Measurements from ENCODE around the gene CADM4. TPM values are rescaled to one million over a fixed set of nuclear protein-coding genes. Genes with fewer than 3 reads are reported as not detected.

CADM4 gene
- total and polyA plus RNA-seq, 8 donors, result 5.9 to 11.3 (median 8.7) TPM

DNA sequence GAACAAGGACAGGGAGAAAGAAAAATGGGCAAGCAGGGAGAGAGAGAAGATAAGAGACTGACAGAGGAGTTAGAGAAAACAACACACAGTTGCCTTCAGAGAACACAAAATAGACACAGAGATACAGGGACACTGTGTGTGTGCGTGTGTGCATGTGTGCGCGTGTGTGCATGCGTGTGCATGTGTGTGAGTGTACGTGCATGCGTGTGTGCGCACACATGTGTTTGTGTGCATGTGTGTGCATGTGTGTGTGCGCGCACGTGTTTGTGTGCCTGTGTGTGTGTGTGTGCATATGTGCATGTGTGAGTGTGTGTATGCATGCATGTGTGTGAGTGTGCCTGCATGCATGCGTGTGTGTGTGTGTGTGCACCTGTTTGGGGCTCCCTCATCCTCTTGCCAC is 36.3 kb upstream of the CADM4 start:
- H3K9me3 ChIP-seq, result no peaks in the 10 kb centered on the region
- H3K27me3 ChIP-seq, result no peaks in the 10 kb centered on the region
- H3K27ac ChIP-seq, result peak overlapping the region in 2 of 4 donors; percentile 70 to 78
- FAIRE-seq, result no peak
- ATAC-seq, result no peak
- no peaks in the 10 kb centered on the region for H3K36me3 ChIP-seq
- intact Hi-C loops (cut with DNase I), result no loop called here
- TF ChIP-seq, protein P1, sequence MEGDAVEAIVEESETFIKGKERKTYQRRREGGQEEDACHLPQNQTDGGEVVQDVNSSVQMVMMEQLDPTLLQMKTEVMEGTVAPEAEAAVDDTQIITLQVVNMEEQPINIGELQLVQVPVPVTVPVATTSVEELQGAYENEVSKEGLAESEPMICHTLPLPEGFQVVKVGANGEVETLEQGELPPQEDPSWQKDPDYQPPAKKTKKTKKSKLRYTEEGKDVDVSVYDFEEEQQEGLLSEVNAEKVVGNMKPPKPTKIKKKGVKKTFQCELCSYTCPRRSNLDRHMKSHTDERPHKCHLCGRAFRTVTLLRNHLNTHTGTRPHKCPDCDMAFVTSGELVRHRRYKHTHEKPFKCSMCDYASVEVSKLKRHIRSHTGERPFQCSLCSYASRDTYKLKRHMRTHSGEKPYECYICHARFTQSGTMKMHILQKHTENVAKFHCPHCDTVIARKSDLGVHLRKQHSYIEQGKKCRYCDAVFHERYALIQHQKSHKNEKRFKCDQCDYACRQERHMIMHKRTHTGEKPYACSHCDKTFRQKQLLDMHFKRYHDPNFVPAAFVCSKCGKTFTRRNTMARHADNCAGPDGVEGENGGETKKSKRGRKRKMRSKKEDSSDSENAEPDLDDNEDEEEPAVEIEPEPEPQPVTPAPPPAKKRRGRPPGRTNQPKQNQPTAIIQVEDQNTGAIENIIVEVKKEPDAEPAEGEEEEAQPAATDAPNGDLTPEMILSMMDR (IDR thresholded peaks at IDR 0.05), result no peak
- H3K4me3 ChIP-seq, result no peak overlapping the region
- H3K4me1 ChIP-seq, result peaks cover 0 to 2% (median 0%) of the 10 kb centered on the region in 3 donors
- DNase-seq, result no peak
- 83 to 87% methylated on average over 11 of the region's 11 CpGs for WGBS, 2 donors

DNA sequence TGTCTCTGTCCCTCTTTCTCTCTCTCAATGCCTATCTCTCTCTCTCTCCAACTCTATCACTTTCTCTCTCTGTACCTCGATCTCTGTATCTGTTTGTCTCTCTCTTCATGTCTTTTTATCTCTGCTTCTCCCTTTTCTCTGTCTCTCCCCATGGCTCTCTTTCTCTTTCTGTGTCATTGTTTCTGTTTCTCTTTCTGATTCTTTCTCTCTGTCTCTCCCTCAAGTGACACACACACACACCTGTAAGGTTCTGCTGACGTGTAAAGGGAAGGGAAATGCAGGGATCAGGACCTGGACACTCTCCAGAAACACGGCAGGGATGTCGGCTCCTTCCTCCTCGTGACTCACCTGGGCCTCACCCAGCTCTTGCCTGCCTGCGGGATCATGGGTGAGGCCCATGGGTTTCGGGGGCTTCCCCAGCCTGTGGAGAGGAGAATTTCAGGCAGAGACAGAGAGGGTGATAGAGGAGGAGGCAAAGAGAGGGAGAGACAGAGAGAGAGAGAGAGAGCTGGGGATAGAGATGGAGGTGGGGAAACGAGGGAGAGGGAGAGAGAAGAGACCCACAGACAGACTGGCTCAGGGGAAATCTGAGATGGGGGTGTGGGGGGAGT is 35.7 kb upstream of the CADM4 start:
- peaks cover 0 to 2% (median 0%) of the 10 kb centered on the region in 3 donors for H3K4me1 ChIP-seq
- H3K4me3 ChIP-seq, result no peak overlapping the region
- H3K9me3 ChIP-seq, result no peaks in the 10 kb centered on the region
- no peak for FAIRE-seq
- ATAC-seq, result peak; percentile 53 to 78 (median 76)
- no peaks in the 10 kb centered on the region for H3K36me3 ChIP-seq
- WGBS, 2 donors, result 11 to 15% methylated on average over 8 of the region's 8 CpGs
- H3K27me3 ChIP-seq, result no peaks in the 10 kb centered on the region
- intact Hi-C loops (cut with DNase I), result no loop called here
- TF ChIP-seq, protein P1 (IDR thresholded peaks at IDR 0.05), result no peak
- H3K27ac ChIP-seq, result peak overlapping the region in 2 of 4 donors; percentile 70 to 78
- DNase-seq, result peak in 5 of 6 donors; percentile 34 to 70 (median 47)

DNA sequence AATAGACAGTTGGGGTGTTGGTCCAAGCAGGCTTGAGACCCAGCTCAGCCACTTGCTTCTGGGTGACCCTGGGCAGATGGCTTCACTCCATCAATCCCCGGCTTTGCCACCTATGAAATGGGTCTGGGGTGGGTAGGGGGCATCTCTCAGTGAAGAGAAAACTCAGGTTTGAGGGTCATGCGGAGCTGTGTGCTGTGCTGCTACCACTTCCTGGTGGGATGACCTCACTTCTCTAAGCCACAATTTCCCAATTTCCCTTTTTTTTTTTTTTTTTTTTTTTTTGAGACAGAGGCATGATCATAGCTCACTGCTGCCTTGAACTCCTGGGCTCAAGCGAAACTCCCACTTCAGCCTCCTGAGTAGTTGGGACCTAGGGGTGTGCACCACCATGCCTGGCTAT is 34.9 kb upstream of the CADM4 start:
- TF ChIP-seq, protein P1 (IDR thresholded peaks at IDR 0.05), result no peak
- ATAC-seq, result peak in 2 of 4 donors; percentile 30 to 43
- H3K36me3 ChIP-seq, result no peaks in the 10 kb centered on the region
- intact Hi-C loops (cut with DNase I), result no loop called here
- peak overlapping the region in 2 of 4 donors; percentile 70 to 78 for H3K27ac ChIP-seq
- H3K4me1 ChIP-seq, result peaks cover 0 to 2% (median 0%) of the 10 kb centered on the region in 3 donors
- no peaks in the 10 kb centered on the region for H3K9me3 ChIP-seq
- DNase-seq, result peak in 1 of 6 donors; percentile 30
- FAIRE-seq, result no peak
- WGBS, 2 donors, result 71 to 78% methylated on average over 3 of the region's 3 CpGs
- H3K4me3 ChIP-seq, result no peak overlapping the region
- no peaks in the 10 kb centered on the region for H3K27me3 ChIP-seq

DNA sequence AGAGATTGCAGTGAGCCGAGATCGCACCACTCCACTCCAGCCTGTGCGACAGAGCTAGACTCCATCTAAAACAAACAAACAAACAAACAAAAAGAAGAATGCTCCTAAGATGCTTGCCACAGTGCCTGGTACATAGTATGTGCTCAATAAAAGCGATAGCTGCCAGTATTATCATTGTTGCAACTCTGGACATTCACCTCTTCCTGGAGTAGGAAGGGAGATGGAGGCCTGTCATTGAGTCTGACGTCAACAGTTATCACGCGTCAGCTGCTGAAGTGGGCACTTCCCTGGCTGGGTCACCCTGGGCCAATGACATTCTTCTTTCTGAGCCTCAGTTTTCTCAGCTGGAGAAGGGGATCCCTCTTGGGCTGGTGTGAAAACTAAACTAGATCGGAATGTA is 34.5 kb upstream of the CADM4 start:
- intact Hi-C loops (cut with DNase I), result no loop called here
- Histone ChIP-seq H3K4me3 (no peak overlapping the region), H3K9me3 (no peaks in the 10 kb centered on the region), H3K27ac (peak overlapping the region in 2 of 4 donors; percentile 70 to 78), H3K36me3 (no peaks in the 10 kb centered on the region), H3K4me1 (peaks cover 0 to 2% (median 0%) of the 10 kb centered on the region in 3 donors), H3K27me3 (no peaks in the 10 kb centered on the region)
- FAIRE-seq, result no peak
- TF ChIP-seq, protein P1 (IDR thresholded peaks at IDR 0.05), result no peak
- DNase-seq, result peak in 1 of 6 donors; percentile 35
- peak in 1 of 4 donors; percentile 13 for ATAC-seq
- 77 to 88% methylated on average over 8 of the region's 8 CpGs for WGBS, 2 donors

DNA sequence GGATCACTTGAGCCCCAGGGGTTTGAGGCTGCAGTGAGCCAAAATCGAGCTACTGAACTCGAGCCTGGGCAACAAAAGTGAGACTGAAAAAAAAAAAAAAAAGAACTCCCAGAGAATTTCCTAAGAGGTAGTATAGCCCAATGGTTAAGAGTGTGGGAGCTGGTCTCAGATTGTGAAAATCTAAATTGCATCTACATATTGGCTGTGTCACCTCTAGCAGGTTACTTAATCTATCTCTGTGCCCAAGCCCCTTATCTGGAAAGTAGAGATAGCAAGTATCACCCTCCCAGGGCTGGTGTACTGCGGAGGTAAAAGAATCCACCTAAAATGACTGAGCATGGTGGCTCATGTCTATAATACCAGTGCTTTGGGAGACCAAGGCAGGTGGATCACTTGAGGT is 34.0 kb upstream of the CADM4 start:
- no peak for FAIRE-seq
- Histone ChIP-seq H3K27me3 (no peaks in the 10 kb centered on the region), H3K9me3 (no peaks in the 10 kb centered on the region), H3K27ac (peak overlapping the region in 1 of 4 donors; percentile 70), H3K4me3 (no peak overlapping the region), H3K4me1 (peaks cover 0 to 2% (median 0%) of the 10 kb centered on the region in 3 donors), H3K36me3 (no peaks in the 10 kb centered on the region)
- intact Hi-C loops (cut with DNase I), result no loop called here
- TF ChIP-seq, protein P1 (IDR thresholded peaks at IDR 0.05), result no peak
- WGBS, 2 donors, result 50 to 62% methylated on average over 3 of the region's 3 CpGs
- no peak for ATAC-seq
- DNase-seq, result no peak
